Tibial nerve (tissue), 4 donors: ENCODE data around the gene ABHD17B. TPM values are rescaled to one million over a fixed set of nuclear protein-coding genes. Genes with fewer than 3 reads are reported as not detected.
"Not testable (repeated sequence)": the region's sequence is repeated elsewhere in the genome, so short reads cannot be mapped to it uniquely, and the experiment has no call there.

Experiments
- DNase-seq, 2 donors: peaks; one replicate each; pipeline ENCODE4 v3.0.0-alpha.2; 2019; ENCODE audit warnings: low spot score in 2 of 2
- H3K27ac ChIP-seq, 4 donors: fragments of 200-600 bp; sonication (generic) in 3 of 4; one replicate each; pipeline ENCODE4 v1.5.1; 2017 to 2019; ENCODE audit warnings: mild to moderate bottlenecking in 1 of 4
- H3K27me3 ChIP-seq, 2 donors: fragments of 200-600 bp; sonication (generic) in 1 of 2; one replicate each; pipeline versions ENCODE4 v1.5.1 to v1.6.0; 2017 to 2019
- H3K36me3 ChIP-seq, 3 donors: fragments of 200-600 bp; sonication (generic); one replicate each; pipeline ENCODE4 v1.5.1; 2018 to 2019
- H3K4me1 ChIP-seq, 4 donors: fragments of 200-600 bp; sonication (generic) in 3 of 4; one replicate each; pipeline ENCODE4 v1.5.1; 2017 to 2019
- H3K4me3 ChIP-seq, 4 donors: fragments of 200-600 bp; sonication (generic) in 3 of 4; one replicate each; pipeline ENCODE4 v1.5.1; 2017 to 2019; ENCODE audit warnings: mild to moderate bottlenecking in 1 of 4, moderate library complexity in 1 of 4
- H3K9me3 ChIP-seq, 4 donors: fragments of 200-600 bp; sonication (generic) in 3 of 4; one replicate each; pipeline ENCODE4 v1.5.1; 2017 to 2019
- CTCF ChIP-seq, 5 experiments: fragments of 200-600 bp in 3 of 5; fragments of 450-650 bp in 2 of 5; sonication (generic) in 3 of 5; IDR thresholded peaks; one replicate each; pipeline ENCODE4 v1.5.1; 2016 to 2019; ENCODE audit warnings: antibody characterized with exemption in 5 of 5, mild to moderate bottlenecking in 3 of 5, moderate library complexity in 2 of 5
- EP300 ChIP-seq, 2 donors: sonication (generic); formaldehyde crosslinking; IDR thresholded peaks; one replicate each; pipeline ENCODE4 v1.6.1; 2017; ENCODE audit warnings: antibody characterized with exemption in 2 of 2, mild to moderate bottlenecking in 1 of 2
- POLR2A ChIP-seq, 2 donors: fragments of 450-650 bp; IDR thresholded peaks; one replicate each; pipeline ENCODE4 v1.6.1; 2017; ENCODE audit warnings: antibody characterized with exemption in 2 of 2, mild to moderate bottlenecking in 2 of 2, moderate library complexity in 2 of 2
- WGBS, 2 donors: methylation state at CpG; one replicate each; pipeline ENCODE4 v1.1.5; 2018; 5-methylcytosine and 5-hydroxymethylcytosine counted together
- total RNA-seq, 4 donors: library from RNA; depleted of rRNA; stranded (reverse); fragments of >200 nt; gene quantifications; one replicate each; pipeline ENCODE4 v1.1.0, GENCODE V29; 2016

ABHD17B gene
- 10 to 100 TPM; 10.5 to 23.8 (median 18.3) TPM for total RNA-seq

GRCh38 chr9:71911061-71911907 is at the start of gene ABHD17B, which contains the start of gene C9orf85:
Gene ABHD17B, minus strand, starts transcription at chr9:71911193. Its CDS starts 36,113 bp downstream, at chr9:71875080.
Gene C9orf85, plus strand, starts transcription at chr9:71911639. Its CDS starts 96 bp downstream, at chr9:71911735.
- no peaks in the 10 kb centered on the region for H3K9me3 ChIP-seq
- TF ChIP-seq EP300 (IDR thresholded peaks at IDR 0.05) (peak; percentile 61 to 99), CTCF (IDR thresholded peaks at IDR 0.05) (peak in 2 of 5 experiments; percentile 20 to 28), POLR2A (IDR thresholded peaks at IDR 0.05) (peak; percentile 96 to 97)
- peak; percentile 97 to 98 for DNase-seq
- WGBS, 2 donors = 1 to 2% methylated on average over 42 to 45 of the region's 45 CpGs
- no peaks in the 10 kb centered on the region for H3K27me3 ChIP-seq
- no peaks in the 10 kb centered on the region for H3K36me3 ChIP-seq
- peaks cover 0 to 39% (median 19%) of the 10 kb centered on the region in 4 donors for H3K4me1 ChIP-seq
- H3K4me3 ChIP-seq = peak within 1 kb of the TSS; percentile 91 to 98 (median 94)
- peak within 1 kb of the TSS; percentile 77 to 97 (median 92) for H3K27ac ChIP-seq

GRCh38 chr9:71955300-71955915 is 44.4 kb upstream of the ABHD17B start:
- no peak overlapping the region for H3K27ac ChIP-seq
- peaks cover 0 to 5% (median 0%) of the 10 kb centered on the region in 4 donors for H3K4me1 ChIP-seq
- H3K36me3 ChIP-seq = peaks cover 0 to 17% (median 0%) of the 10 kb centered on the region in 3 donors
- H3K9me3 ChIP-seq = no peaks in the 10 kb centered on the region
- H3K27me3 ChIP-seq = no peaks in the 10 kb centered on the region
- 7 to 15% methylated on average over 1 of the region's 1 CpG for WGBS, 2 donors
- TF ChIP-seq CTCF (IDR thresholded peaks at IDR 0.05) (no peak), POLR2A (IDR thresholded peaks at IDR 0.05) (no peak), EP300 (IDR thresholded peaks at IDR 0.05) (no peak)
- DNase-seq = no peak
- no peak overlapping the region for H3K4me3 ChIP-seq

- not testable (repeated sequence) for H3K27me3 ChIP-seq, H3K9me3 ChIP-seq, H3K4me1 ChIP-seq, H3K4me3 ChIP-seq, H3K27ac ChIP-seq, DNase-seq
- 75% methylated on average over 2 of the region's 2 CpGs for WGBS, 2 donors
- H3K36me3 ChIP-seq = peaks cover 0 to 22% (median 0%) of the 10 kb centered on the region in 3 donors
Measured at GRCh38 chr9:71954652-71955051, 43.7 kb upstream of the ABHD17B start.

- TF ChIP-seq EP300 (IDR thresholded peaks at IDR 0.05) = no peak
- no peak for TF ChIP-seq CTCF (IDR thresholded peaks at IDR 0.05)
- no peak for TF ChIP-seq POLR2A (IDR thresholded peaks at IDR 0.05)
- DNase-seq = no peak
- no peaks in the 10 kb centered on the region for H3K9me3 ChIP-seq
- H3K4me3 ChIP-seq = no peak overlapping the region
- H3K27ac ChIP-seq = no peak overlapping the region
- H3K36me3 ChIP-seq = peaks cover 0 to 22% (median 0%) of the 10 kb centered on the region in 3 donors
- peaks cover 0 to 24% (median 5%) of the 10 kb centered on the region in 4 donors for H3K4me1 ChIP-seq
- H3K27me3 ChIP-seq = no peaks in the 10 kb centered on the region
- WGBS, 2 donors = 50 to 53% methylated on average over 2 of the region's 2 CpGs
Measured at GRCh38 chr9:71944754-71945375, 33.9 kb upstream of the ABHD17B start.

- Histone ChIP-seq H3K36me3 (no peaks in the 10 kb centered on the region), H3K27me3 (no peaks in the 10 kb centered on the region)
- TF ChIP-seq CTCF (IDR thresholded peaks at IDR 0.05) (no peak), POLR2A (IDR thresholded peaks at IDR 0.05) (no peak), EP300 (IDR thresholded peaks at IDR 0.05) (no peak)
Measured at GRCh38 chr9:71941998-71942567, 31.1 kb upstream of the ABHD17B start.

More at GRCh38 chr9:71941998-71942567, 31.1 kb upstream of the ABHD17B start:
- no peak overlapping the region for H3K4me3 ChIP-seq
- H3K9me3 ChIP-seq = no peaks in the 10 kb centered on the region
- no peak overlapping the region for H3K27ac ChIP-seq
- no peak for DNase-seq
- H3K4me1 ChIP-seq = peaks cover 0 to 39% (median 5%) of the 10 kb centered on the region in 4 donors
- WGBS, 2 donors = 80 to 90% methylated on average over 2 of the region's 2 CpGs
